Kidney glomerular epithelial cell (primary cell): Measurements from ENCODE around the gene CITED1.

Experiments used
- DNase-seq: peaks from one replicate; lab custom pipeline; 2025; lab: John Stamatoyannopoulos, UW

Gene CITED1

DNA sequence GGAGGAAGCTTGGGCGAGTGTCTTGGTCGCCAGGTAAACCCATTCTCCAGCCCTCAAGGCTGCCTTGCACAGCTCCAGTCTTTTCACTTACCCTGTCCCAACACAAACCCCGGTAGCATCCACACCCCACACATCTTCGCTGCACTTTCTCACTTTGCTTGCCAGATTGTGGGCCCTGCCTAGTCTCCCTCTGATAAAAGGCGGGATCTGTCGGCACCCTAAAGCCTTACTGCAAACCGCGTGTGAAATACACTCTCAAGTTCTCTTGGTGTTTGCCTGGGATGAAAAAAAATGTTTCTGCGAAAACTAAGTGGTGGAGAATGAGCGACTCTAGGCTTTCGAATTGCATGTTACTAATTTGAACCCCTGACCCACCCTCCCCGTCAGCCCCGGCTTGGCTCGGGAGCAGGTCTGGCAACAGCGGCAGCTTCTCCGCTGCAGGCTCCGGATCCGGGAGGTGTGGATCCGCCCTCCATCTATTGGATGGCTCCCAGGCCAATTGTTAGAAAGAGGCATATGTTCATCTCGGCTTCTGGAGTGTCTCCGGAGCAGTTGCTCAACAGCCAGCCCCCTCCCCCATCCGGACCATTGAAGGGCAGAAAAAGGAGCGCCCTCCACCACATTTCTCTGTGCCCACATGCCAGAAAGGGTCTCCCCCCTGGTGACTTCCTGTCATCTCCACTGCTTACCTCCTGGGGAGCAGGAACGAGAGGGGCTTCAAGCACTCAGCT is 3.0 kb upstream of the CITED1 start:
- DNase-seq: peak; percentile 3

DNA sequence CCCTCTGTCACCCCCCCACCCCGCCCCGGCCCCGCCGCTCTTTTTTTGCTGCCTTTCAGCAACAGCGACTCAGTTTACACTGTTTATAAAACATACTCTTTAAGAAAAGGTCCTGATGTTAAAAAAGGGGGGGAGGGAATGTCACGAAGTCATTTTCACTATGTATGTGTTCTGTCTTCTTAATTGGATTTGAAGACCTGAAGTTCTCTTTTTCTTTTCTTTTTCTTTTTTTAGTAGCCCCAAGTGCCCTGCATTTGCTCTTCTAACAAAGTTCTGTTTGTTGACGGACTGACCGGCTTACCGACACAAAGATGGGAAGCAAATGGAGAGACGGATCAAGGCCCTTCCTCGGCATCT is 2.5 kb upstream of the CITED1 start:
- no peak for DNase-seq

DNA sequence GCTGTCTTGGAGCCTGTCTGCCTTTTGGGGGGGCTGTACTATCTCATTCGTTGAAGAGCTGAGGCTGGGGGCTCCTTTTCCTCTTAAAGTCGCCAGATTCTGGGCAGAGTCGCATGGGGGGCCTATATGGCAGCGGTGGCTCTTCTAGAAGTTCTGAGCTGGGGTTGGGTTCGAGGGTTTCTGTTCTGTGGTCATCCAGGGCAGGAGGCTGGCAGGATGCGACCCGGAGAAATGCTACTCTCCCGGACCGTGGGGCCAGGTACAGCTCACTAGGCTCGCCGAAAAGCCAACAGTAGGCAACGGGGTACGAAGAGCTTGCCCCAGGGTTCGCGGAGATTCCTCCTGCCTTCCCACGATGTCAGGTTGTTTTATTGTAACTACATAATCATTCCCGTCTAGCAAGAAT is 1.9 kb upstream of the CITED1 start:
- no peak for DNase-seq

DNA sequence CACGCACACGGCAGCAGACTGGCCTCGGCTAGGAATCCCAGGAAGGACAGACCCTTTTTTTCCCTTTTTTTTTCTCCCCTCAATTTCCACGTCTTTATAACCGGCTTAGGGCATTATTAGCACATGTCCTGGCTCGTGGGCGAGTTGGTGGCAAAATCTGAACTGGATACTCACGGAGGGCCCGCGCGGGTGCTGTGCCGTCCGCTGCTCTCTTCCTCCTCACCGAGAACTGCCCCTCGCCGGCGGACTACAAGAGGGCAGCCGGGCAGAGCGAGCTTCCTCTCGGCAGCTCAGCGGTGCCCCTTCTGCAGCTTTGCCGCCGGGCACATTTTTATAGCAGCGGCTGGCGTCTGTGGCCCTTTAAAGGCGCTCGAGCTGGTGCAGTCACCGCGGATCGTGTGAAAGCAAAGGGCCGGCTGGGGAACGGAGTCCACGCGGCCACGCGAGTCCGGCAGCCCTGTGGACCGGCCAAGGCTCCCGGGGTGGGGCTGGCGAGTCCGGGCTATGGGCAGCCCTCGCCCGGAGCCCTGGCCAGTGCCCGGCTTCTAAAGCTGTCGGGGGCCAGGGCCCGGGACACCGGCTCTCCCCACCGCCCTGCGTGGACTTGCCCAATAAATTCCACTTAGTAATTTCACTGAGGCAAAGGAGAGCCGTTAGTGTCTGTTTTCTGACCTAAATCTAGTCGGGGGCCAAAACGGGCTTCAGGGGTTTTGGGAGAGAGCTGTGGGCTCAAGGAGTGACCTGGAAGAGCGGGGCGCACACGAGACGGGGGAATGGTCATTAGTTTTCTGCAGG is 1.3 kb upstream of the CITED1 start:
- DNase-seq: peak; percentile 50

DNA sequence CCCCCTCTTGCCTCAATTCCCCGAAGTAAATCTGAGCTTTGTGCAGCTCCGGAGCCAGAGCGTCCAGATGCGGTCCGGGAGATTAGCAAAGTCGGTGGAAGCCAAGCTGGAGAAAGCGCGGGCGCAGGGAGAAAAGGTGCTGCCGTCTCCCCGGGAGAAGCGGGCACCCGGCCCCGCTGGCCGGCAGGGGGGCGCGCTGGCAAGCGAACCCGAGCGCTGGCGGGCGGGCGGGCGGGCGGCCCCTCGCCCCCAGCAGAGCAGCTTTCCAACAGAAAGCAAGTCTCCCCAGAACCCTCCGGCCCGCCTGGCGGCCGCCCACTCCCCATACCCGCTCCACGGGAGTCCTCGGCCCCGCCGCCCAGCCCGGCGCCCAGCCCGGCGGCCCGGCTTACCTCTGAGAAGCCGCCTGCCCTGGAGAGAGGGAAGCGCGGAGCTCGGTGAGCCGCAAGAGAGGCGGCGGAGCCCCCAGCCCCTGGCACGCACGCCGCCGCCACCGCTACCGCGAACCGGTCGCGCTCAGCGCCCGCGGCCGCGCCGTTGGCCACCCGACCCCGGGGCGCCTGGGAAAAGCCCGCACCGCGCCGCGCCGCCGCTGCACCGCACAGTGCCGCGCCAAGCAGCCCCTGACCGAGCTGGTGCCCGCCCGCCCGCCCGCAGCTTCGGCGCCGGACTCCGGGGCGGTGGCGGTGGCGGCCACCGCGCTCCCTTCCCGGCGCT is 529 bp upstream of the CITED1 start:
- no peak for DNase-seq

DNA sequence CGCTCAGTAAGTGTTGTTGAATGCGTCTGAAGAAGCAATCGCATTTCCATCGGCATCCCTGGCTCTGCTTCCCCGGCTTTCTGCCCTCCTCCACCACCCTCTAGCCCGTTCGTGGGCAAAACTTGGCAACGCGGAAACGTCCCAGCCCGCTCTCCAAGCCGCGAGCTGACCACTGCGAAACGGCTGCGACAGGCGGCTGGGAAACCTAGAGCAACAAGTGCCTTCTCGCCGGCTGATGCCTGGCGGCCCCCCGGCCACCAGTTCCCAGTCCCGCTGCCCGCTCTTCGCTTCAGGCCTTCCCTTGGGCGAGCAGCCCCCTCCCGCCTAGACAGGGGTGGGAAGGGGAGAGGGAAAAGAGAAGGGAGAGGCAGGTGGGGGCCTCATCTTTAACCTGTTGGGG is 837 bp downstream of the CITED1 start:
- no peak for DNase-seq

DNA sequence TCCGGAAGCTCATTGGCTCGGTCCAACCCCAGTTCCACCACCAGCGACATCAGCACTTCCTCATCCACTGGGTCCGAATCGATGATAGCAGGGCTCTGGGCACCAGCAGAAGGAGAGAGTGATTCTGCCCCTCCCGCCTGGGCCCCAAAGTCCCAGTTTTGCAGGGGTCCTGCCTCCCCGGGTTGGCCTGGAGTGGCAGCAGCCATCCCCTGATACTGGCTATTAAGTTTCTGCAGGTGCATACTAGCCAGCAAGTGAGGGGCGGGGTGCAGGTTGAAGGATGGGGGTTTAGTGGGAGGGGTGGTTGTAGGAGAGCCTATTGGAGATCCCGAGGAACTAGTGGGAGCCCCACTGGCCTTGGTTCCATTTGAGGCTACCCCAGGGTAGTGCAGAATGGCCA is 3.9 kb downstream of the CITED1 start:
- no peak for DNase-seq

DNA sequence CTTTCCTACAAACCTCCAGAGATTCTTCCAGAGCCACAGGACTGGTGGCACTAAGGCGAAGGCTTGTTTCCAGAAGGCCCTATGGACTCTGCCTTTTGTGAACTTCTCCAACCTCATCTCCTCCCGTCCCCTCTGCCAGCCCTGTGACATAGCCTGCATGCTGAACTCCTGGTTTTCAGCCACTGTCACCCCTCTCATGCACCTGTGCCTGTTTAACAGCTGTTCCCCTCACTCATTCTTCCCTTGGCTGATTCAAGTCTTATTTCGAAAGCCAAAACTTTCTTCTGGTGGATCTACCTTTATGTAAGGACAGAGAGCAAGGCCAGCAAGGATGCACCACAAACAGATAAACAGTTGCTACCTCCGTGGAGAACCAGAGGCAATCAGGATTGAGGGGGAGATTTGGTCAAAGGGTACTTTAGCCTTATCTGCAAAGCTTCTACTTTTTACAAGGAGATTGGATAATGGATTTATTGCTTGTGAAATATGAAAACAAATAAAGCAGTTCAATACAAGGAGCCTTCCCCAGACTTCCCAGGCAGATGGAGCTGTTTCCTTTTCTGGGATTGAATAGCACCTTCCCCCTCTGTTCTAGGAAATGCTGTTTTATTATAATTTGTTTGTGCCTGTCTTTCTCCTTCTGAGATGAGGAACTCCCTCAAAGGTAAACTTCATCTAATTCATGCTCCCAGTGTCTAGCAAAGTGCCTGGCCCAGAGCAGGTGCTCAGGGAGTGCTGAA is 5.7 kb downstream of the CITED1 start:
- DNase-seq: no peak

DNA sequence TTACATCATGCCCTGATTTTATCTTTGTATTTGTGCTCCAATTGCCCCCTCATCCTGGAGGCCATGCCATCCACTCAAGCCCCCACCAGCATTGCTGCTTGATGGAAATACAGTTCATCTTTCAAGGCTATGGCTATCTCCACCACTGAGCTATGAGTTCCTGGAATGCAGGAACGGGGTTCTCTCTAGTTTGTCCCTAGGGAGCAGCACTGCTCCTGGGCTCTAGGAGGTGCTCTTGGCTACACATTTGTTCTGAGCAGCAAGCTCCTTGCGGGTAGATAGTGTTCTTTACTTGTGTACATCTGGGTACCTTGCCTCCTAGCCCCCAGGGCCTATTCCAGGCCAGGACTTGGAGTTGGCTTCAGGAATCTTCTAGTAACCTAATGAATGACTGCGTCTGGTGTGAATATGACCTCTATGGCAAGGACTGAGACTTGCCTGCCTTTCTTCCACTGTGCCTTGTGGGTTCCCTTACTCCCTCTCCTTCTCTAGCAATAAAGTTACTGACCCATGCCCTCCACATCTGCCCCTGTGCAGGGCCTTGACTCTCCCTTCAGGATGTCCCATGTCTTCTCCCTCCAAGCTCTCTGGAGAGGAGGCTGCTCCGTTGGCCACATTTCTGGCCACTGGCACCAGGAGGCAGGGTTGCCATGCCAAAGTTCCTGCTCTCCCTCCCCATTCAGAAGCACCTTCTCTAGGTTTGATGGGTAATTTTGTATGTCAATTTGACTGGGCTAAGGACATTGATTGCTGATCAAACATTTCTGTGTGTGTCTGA is 7.6 kb downstream of the CITED1 start:
- DNase-seq: no peak

DNA sequence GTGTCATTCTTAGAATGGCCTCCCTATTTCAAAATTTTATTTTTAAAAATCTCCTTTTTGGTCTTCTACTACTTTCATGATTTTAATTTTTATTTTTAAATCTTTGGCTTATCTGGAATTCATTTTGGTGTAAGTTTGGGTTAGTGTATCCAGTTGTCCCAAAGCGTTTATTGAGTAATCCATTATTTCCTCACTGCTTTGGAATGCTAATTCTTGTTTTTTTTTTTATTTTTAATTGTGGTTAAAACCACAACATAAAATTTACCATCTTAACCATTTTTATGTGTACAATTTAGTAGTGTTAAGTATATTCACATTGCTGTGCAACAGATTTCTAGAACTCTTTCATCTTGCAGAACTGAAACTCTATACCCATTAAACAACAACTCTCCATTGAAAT is 8.7 kb downstream of the CITED1 start:
- DNase-seq: no peak

DNA sequence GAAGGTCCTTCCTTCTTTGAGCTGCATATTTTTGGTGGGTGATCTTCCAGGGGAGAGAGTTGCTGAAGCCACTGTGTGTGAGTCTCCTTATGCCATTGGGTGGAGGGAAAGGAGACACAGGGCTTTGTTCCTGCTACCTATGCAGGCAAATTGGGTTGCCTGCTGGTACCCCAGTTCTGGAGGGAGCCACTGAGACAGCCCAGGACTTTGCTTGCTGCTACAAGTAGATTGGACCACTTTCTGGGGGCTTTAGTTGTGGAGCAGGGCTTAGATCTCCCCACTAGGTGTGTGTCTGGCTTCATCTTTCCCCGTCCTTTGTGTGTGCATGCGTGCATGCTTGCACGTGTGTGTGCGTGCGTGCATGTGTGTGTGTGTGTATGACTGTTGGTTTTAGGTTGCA is 10.0 kb downstream of the CITED1 start:
- no peak for DNase-seq

DNA sequence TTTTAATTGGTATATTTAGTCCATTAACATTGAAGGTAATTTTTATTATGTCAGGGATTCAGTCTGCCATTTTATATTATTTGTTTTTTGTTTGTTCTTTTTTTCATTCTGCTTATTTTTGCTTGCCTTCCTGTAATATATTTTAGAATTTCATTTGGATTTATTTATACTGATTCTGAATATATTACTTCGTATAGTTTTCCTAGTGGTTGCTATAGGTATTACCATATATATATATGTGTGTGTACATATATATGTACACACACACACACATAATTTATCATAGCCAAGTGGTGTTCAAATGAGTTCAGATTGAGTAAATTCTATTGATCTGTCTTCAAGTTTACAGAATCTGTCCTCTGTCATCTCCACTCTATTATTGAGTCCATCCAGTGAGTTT is 11.2 kb downstream of the CITED1 start:
- no peak for DNase-seq

DNA sequence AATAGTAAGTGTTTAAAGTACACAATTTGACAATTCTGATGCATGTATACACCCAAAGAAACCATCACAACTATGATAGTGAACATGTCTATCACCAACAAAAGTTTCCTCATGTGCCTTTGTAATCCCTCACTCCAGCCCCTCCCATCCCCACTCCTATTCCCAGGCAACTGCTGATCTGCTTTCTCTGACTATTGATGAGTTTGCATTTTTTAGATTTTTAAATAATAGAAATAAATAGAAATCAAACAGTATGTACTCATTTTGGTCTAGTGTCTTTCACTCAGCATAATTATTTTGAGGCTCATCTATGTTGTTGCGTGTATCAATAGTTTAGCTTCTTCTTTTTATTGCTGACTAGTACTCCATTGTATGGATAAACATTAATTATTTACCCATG is 23.4 kb downstream of the CITED1 start:
- no peak for DNase-seq

DNA sequence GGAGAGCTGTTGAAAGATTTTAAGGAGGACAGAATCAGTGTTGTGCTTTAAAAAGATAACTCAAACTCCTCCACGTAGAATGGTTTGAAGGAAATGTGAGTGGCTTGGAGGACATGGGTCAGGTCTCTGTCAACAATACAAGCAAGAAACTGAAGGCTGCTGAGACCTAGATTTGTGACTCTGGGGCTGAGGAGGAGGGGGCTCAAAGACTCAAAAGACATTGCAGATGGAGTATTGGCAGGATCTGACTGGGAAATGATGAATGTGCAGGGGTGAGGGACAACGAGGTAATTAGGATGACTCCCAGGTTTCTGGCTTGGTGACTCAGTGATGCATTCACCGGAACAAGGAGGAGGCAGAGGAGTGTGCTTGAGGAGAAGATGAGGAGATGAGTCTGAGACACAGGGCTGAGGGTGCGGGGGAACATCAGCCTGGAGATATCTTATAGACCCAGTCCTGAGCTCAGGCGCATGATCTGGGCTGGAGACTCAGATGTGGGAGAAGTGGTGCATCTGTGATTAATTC is 25.3 kb downstream of the CITED1 start:
- peak; percentile 41 for DNase-seq

DNA sequence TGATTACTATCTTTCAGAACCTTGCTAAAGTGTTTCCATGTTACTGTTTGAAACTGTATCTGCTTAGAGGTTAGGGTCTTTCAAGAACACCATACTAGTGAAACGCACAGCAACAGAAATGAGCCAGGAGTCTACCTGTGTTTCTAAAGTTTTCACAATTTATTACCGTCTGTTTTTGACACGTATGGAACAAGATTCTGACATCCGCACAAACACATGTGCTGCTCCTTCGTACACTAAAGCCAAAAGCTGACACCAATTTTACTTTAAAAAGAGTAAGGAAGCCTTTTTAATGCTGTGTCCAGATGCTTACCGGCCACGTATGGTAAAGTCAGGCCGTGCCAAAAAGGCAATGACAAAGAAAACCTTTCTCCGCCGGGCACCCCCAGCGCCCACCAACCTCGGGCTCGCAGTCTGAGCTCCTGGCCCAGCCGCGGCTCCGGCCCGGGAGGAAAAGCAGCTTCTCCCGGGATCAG is 29.2 kb downstream of the CITED1 start:
- no peak for DNase-seq

DNA sequence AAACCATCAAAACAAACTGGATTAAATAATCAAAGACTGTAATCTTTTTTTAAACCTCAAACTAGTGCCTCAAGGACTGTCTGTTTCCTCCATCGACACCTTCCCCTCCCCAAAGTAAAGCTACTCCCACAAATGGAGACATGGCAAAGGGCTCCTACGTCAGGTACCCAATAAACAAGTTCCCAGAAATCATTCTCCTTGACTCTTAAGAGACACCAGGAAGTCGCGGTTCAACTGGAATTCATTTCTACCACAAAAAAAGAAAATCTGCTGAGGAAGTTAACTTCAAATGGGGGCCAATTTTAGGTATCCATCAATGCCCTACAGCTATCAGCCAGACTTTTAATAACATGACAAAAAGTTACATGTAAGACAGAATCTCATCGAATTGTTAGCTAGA is 31.2 kb downstream of the CITED1 start:
- DNase-seq: no peak

DNA sequence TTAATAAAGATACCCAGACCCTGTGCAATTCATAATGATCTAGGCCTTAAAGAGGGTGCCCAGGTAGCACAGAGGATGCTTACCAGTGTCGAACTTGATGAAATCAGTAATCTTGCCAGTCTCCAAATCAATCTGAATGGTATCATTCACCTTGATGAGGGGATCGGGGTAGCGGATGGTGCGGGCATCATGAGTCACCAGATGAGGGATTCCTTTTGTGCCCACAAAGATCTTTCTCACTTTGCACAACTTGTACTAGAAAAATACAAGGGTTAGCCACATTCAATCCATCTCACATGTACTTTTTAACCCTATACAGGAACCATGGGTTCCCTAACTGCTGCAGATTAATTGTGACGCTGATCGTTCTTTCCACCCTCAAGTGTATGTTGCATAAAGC is 32.0 kb downstream of the CITED1 start:
- DNase-seq: no peak

DNA sequence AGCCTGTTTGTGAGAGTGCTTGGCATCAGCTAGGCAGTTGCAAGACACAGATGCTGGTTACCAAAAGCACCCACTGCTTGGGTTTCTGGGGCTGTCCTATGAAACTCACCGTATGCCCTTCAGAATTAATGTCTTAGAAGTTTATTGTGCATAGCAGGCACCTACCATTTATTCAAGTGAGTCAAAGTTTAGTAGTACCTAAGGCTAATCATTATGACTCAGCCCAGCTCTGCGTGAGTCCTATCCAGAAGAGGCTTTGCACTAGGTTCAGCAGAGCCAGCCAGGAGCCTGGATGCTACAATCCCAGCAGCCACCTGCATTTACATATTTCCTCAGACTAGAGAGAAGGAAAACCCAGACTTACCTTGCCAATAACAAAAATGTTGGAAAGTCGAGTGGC is 32.8 kb downstream of the CITED1 start:
- DNase-seq: peak; percentile 8

DNA sequence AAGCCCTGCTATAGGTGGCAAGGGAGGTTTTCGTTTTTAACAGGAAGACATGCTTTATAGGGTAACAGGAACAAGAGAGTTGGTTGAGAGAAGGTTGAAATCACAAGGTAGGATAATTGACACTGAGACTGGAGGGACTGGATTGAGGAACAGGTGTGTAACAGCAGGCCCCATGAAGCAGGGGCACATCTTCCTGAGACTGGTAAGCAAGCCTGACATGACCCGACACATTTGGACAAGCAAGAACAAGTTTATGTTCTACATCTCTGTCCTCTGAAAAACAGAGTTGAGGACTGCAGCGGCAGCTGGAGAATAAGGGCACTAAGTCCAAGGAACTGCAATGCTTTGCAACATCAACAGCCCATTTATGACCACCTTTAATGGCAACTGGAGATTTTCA is 33.9 kb downstream of the CITED1 start:
- DNase-seq: no peak

DNA sequence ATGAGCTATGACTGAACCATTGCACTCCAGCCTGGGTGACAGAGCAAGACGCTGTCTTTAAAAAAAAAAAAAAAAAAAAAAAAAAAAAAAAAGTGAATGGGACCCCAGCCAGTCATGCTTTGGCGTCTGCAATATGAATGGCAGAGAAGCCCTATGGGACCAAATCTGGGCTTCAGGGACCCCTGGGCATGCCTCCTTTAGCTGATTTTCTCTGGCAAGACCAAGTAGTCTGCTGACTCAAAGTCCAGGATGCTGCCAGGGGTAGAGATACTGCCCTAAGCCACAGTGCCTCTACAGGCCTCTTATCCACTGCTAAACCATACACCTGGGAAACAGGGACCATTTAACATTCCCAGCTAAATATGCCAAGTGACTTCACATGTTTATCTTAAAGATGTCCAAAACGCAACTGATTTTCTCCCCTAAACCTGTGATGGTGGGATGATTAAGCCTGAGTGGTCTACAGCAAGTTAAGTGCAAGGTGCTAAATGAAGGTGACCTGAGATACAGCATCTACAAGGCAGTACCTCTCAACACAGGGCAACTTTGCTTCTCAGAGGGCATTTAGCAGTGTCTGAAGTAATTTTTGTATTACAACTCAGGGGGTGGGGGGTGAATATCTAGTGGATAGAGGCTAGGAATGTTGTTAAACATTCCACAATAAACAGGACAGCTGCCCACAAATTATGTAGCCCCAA is 34.5 kb downstream of the CITED1 start:
- no peak for DNase-seq
